SJSA1 (cell line): Measurements from ENCODE around the gene PLPPR5. TPM values are rescaled to one million over a fixed set of nuclear protein-coding genes. Genes with fewer than 3 reads are reported as not detected.

Source experiments
- DNase-seq, 2 experiments: peaks; one replicate each; pipeline ENCODE4 v3.0.0-alpha.2; 2015 to 2020; ENCODE audit warnings: low spot score in 2 of 2, low read depth in 1 of 2
- H3K27ac ChIP-seq: fragments of 250-450 bp; sonication (Bioruptor Pico); 2 replicates; pipeline ENCODE4 v1.5.1; 2020; ENCODE audit warnings: mild to moderate bottlenecking, moderate library complexity
- H3K27me3 ChIP-seq: fragments of 250-450 bp; sonication (Bioruptor Pico); replicated peaks from 2 replicates; pipeline ENCODE4 v1.5.1; 2020; ENCODE audit warnings: mild to moderate bottlenecking, moderate library complexity
- H3K36me3 ChIP-seq: fragments of 250-450 bp; sonication (Bioruptor Pico); 2 replicates; pipeline ENCODE4 v1.5.1; 2020; ENCODE audit warnings: mild to moderate bottlenecking
- H3K4me1 ChIP-seq: fragments of 250-450 bp; sonication (Bioruptor Pico); replicated peaks from 2 replicates; pipeline ENCODE4 v1.6.1; 2021; ENCODE audit warnings: mild to moderate bottlenecking
- H3K4me3 ChIP-seq: fragments of 250-450 bp; sonication (Bioruptor Pico); 2 replicates; pipeline ENCODE4 v1.5.1; 2020; ENCODE audit warnings: mild to moderate bottlenecking
- H3K9me3 ChIP-seq: fragments of 250-450 bp; sonication (Bioruptor Pico); replicated peaks from 2 replicates; pipeline ENCODE4 v1.5.1; 2020; ENCODE audit warnings: mild to moderate bottlenecking
- total RNA-seq: library from RNA; depleted of rRNA; stranded (reverse); fragments of >200 nt; shearing (Covaris generic); gene quantifications from 2 replicates; pipeline ENCODE4 v1.2.3, GENCODE V29; 2014

Gene PLPPR5
- total RNA-seq, 1 experiment from 2014 or later = not detected

GRCh38 chr1:98989556-98989907 is 15.1 kb downstream of the PLPPR5 start:
- H3K27ac ChIP-seq = no peak overlapping the region
- no peaks in the 10 kb centered on the region for H3K9me3 ChIP-seq
- H3K27me3 ChIP-seq = no peaks in the 10 kb centered on the region
- H3K4me3 ChIP-seq = no peak overlapping the region
- no peak for DNase-seq
- no peaks in the 10 kb centered on the region for H3K36me3 ChIP-seq
- no peaks in the 10 kb centered on the region for H3K4me1 ChIP-seq

DNA sequence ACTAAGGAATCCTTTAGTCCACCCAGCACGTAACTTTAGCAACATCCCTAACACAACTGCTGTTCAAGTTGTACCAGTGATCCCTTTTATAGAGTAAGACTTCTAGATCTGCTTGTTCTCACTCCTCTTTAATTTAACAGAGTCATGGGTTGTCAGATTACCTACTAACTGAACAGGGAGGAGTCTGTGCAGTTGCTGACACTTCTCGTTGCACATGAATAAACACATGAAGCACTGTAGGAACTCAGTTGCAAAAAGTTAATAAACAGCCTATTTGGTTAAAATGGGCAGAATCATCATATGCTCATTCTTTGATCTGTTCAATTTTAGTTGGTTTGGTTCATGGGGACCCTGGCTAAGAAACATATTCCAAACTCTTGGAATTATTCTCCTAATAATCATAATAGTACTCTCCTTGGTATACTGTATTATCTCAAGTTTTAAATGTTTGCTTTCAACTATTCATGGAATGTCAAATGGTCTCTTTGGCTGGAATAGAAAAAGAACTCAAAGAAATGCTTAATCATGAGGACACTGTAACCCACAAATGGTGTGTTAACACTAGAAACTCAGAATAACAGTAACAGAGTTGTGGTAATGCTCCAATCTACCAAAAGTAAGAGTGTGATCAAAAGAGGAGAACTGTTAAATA is 15.6 kb downstream of the PLPPR5 start:
- H3K9me3 ChIP-seq = no peaks in the 10 kb centered on the region
- H3K27me3 ChIP-seq = no peaks in the 10 kb centered on the region
- DNase-seq = no peak
- no peaks in the 10 kb centered on the region for H3K36me3 ChIP-seq
- H3K4me1 ChIP-seq = no peaks in the 10 kb centered on the region
- H3K27ac ChIP-seq = no peak overlapping the region
- no peak overlapping the region for H3K4me3 ChIP-seq

GRCh38 chr1:98985687-98986086 is 19.0 kb downstream of the PLPPR5 start:
- no peaks in the 10 kb centered on the region for H3K27me3 ChIP-seq
- H3K36me3 ChIP-seq = no peaks in the 10 kb centered on the region
- no peak for DNase-seq
- H3K27ac ChIP-seq = no peak overlapping the region
- H3K4me1 ChIP-seq = no peaks in the 10 kb centered on the region
- H3K4me3 ChIP-seq = no peak overlapping the region
- H3K9me3 ChIP-seq = no peaks in the 10 kb centered on the region

GRCh38 chr1:98981917-98982513 is 22.6 kb downstream of the PLPPR5 start:
- DNase-seq = no peak
- Histone ChIP-seq H3K9me3 (no peaks in the 10 kb centered on the region), H3K27ac (no peak overlapping the region), H3K36me3 (no peaks in the 10 kb centered on the region), H3K4me3 (no peak overlapping the region), H3K4me1 (no peaks in the 10 kb centered on the region), H3K27me3 (no peaks in the 10 kb centered on the region; the same call in 1 of the 2 replicates)

DNA sequence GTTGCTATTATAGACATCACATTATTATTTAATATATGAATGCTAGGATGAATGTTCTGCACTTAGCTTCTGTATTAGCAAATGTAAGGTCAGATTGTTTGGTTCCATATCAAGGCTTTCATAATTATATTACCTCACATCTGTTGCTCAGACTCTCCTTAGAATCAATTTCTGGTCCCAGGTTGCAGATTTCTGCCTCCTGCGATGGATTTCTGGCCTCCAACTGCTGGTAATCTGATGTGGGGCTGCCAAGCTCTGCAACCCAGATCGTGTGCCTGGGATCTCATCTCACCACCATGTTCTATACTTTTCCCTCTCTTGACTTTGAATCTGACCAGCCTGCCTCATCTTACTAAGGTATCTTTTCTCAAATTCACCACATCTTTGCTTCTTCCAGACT is 25.2 kb downstream of the PLPPR5 start:
- no peak for DNase-seq
- Histone ChIP-seq H3K9me3 (no peaks in the 10 kb centered on the region), H3K36me3 (no peaks in the 10 kb centered on the region), H3K4me3 (no peak overlapping the region), H3K4me1 (no peaks in the 10 kb centered on the region), H3K27me3 (peaks cover 5% of the 10 kb centered on the region), H3K27ac (no peak overlapping the region)

GRCh38 chr1:98975810-98976209 is 28.9 kb downstream of the PLPPR5 start:
- Histone ChIP-seq H3K36me3 (no peaks in the 10 kb centered on the region), H3K9me3 (no peaks in the 10 kb centered on the region), H3K4me3 (no peak overlapping the region), H3K4me1 (no peaks in the 10 kb centered on the region), H3K27me3 (peaks cover 5% of the 10 kb centered on the region), H3K27ac (no peak overlapping the region)
- DNase-seq = no peak

GRCh38 chr1:98975113-98975512 is 29.5 kb downstream of the PLPPR5 start:
- no peak for DNase-seq
- no peak overlapping the region for H3K27ac ChIP-seq
- H3K27me3 ChIP-seq = peaks cover 5% of the 10 kb centered on the region
- no peaks in the 10 kb centered on the region for H3K36me3 ChIP-seq
- no peaks in the 10 kb centered on the region for H3K4me1 ChIP-seq
- H3K9me3 ChIP-seq = no peaks in the 10 kb centered on the region
- no peak overlapping the region for H3K4me3 ChIP-seq

DNA sequence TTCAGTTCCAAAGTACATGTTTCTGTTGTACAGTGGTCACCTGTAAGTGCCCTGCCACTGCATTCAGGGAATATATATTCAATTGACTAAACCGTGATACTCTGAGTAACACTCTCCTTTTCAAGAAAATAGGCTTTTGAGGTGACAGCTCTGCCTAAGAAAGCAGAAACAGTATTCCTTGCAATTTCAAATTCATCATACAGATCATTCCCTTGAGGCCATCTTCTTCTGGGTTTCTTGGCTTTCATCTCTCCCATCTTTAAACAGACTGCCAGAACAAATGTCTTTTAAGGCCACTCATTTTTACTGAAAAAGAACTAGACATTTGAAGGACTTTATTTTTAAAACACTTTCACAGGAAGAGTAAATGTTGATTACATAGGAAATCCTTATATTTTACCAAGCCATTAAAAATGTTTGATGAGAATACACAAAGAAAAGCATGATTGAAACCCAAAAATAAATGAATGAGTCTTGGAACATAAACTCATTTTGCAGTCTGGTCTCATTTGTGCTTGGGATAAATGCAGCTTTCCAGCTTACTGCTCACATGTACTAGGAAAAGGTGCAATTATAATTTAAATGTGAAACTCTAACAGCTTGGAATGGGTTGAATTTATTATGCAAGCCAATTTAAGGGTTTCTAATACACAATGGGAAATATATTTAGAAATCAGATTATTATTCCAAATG is 34.7 kb downstream of the PLPPR5 start:
- no peak overlapping the region for H3K4me3 ChIP-seq
- H3K4me1 ChIP-seq = no peaks in the 10 kb centered on the region
- no peaks in the 10 kb centered on the region for H3K9me3 ChIP-seq

GRCh38 chr1:98967122-98967521 is 37.5 kb downstream of the PLPPR5 start:
- Histone ChIP-seq H3K4me1 (no peaks in the 10 kb centered on the region), H3K27me3 (0 out of 2 replicates have a peak, but pooled peaks cover 7% of the 10 kb centered on the region), H3K27ac (no peak overlapping the region), H3K4me3 (no peak overlapping the region), H3K9me3 (no peaks in the 10 kb centered on the region), H3K36me3 (no peaks in the 10 kb centered on the region)
- no peak for DNase-seq

More for the DNA sequence above, 34.7 kb downstream of the PLPPR5 start:
- DNase-seq = no peak
- H3K27me3 ChIP-seq = 0 out of 2 replicates have a peak, but pooled peaks cover 7% of the 10 kb centered on the region
- H3K27ac ChIP-seq = no peak overlapping the region
- H3K36me3 ChIP-seq = no peaks in the 10 kb centered on the region

GRCh38 chr1:98965394-98965793 is 39.3 kb downstream of the PLPPR5 start:
- DNase-seq = no peak
- Histone ChIP-seq H3K27me3 (0 out of 2 replicates have a peak, but pooled peaks cover 7% of the 10 kb centered on the region), H3K9me3 (no peaks in the 10 kb centered on the region), H3K4me1 (no peaks in the 10 kb centered on the region), H3K36me3 (no peaks in the 10 kb centered on the region), H3K4me3 (no peak overlapping the region), H3K27ac (no peak overlapping the region)

- Histone ChIP-seq H3K36me3 (no peaks in the 10 kb centered on the region), H3K27ac (no peak overlapping the region), H3K4me1 (no peaks in the 10 kb centered on the region), H3K4me3 (no peak overlapping the region), H3K9me3 (no peaks in the 10 kb centered on the region), H3K27me3 (0 out of 2 replicates have a peak, but pooled peaks cover 3% of the 10 kb centered on the region)
- DNase-seq = no peak
Observed at GRCh38 chr1:98964198-98964597, 40.5 kb downstream of the PLPPR5 start.

- H3K9me3 ChIP-seq = no peaks in the 10 kb centered on the region
- no peaks in the 10 kb centered on the region for H3K4me1 ChIP-seq
- no peak for DNase-seq
- 0 out of 2 replicates have a peak, but pooled peaks cover 3% of the 10 kb centered on the region for H3K27me3 ChIP-seq
- no peaks in the 10 kb centered on the region for H3K36me3 ChIP-seq
- H3K27ac ChIP-seq = no peak overlapping the region
- H3K4me3 ChIP-seq = no peak overlapping the region
Observed at GRCh38 chr1:98963064-98963758, 41.5 kb downstream of the PLPPR5 start.

DNA sequence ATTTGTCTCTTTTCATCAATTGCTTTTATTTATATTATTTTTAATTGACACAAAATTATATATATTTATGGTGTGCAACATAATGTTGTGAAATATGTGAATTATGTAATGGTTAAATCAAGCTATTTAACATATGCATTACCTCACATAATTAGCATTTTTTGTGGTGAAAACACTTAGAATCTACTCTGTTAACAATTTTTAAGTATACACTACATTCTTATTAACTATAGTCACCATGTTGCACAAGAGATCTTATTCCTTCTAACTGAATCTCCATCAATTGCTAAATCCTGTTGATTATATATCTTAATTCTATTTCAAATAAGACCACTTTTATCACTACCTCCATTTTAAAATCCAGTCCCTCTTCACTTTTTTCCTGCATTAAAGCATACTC is 42.5 kb downstream of the PLPPR5 start:
- no peak for DNase-seq
- no peak overlapping the region for H3K4me3 ChIP-seq
- H3K27ac ChIP-seq = no peak overlapping the region

GRCh38 chr1:98949621-98950020 is 55.0 kb downstream of the PLPPR5 start:
- Histone ChIP-seq H3K4me1 (no peaks in the 10 kb centered on the region), H3K36me3 (no peaks in the 10 kb centered on the region), H3K27ac (no peak overlapping the region), H3K27me3 (no peaks in the 10 kb centered on the region), H3K4me3 (no peak overlapping the region), H3K9me3 (no peaks in the 10 kb centered on the region)
- DNase-seq = no peak

More for the DNA sequence above, 42.5 kb downstream of the PLPPR5 start:
- no peaks in the 10 kb centered on the region for H3K36me3 ChIP-seq
- H3K4me1 ChIP-seq = no peaks in the 10 kb centered on the region
- H3K27me3 ChIP-seq = no peaks in the 10 kb centered on the region
- no peaks in the 10 kb centered on the region for H3K9me3 ChIP-seq
